ENCODE results near the gene GATA5.

GATA5 gene

GRCh38 chr20:62454904-62455636 is 20.7 kb downstream of the GATA5 start:
- DNase-seq (ENCODE audit: low read depth in 2 of 2) = no peak

- DNase-seq (ENCODE audit: low read depth in 2 of 2) = no peak
Measured at GRCh38 chr20:62453186-62453808, 22.5 kb downstream of the GATA5 start.

GRCh38 chr20:62452475-62453095 is 23.2 kb downstream of the GATA5 start:
- no peak for DNase-seq (ENCODE audit: low read depth in 2 of 2)

DNA sequence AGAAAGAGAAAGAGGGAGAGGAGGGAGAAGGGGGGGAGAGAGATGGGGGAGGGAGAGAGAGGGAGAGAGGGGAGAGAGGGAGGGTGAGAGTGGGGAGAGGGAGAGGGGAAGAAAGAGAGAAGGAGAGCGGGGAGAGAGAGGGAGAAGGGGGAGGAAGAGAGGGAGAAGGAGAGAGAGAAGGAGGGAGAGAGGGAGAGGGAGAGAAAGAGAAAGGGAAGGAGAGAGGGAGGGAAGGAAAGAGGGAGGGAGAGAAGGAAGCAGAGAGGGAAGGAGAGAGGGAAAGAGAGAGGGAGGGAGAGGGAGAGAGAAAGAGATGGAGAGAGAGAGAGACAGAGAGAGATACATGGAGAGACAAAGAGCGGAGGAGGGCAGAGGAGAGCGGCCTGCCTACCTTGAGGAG is 23.8 kb downstream of the GATA5 start:
- no peak for DNase-seq (ENCODE audit: low read depth in 2 of 2)

DNA sequence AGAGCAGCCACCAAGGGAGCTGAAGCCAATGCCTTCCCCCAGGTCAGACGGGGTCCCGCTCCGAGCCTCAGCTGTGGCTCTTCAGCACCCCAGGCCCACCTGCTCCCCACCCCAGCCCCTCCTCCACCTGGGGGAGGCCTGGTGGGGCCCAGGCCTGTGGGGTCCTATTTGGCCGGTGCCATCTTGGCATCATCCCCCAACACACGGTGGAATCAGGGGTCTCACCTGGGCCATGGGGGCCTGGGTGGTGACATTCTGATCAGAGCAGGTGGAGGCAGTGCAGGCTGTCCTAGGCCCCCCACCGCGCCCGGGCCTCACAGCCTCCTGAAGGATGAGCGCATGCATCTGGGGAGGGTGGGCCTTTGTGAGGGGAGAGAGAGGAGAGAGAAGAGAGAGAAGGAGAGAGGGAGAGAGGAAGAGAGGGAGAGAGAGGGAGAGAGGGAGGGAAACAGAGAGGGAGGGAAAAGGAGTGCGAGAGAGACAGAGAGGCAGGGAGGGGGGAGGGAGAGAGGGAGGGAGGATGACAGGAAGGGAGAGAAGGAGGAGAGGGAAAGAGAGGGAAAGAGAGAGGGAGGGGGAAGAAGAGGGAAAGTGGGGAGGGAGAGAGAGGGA is 24.5 kb downstream of the GATA5 start:
- DNase-seq (ENCODE audit: low read depth in 2 of 2) = no peak

GRCh38 chr20:62449951-62450691 is 25.7 kb downstream of the GATA5 start:
- no peak for DNase-seq (ENCODE audit: low read depth in 2 of 2)

GRCh38 chr20:62448788-62449187 is 27.0 kb downstream of the GATA5 start:
- DNase-seq (ENCODE audit: low read depth in 2 of 2) = no peak

GRCh38 chr20:62448038-62448437 is 27.8 kb downstream of the GATA5 start:
- DNase-seq (ENCODE audit: low read depth in 2 of 2) = no peak

DNA sequence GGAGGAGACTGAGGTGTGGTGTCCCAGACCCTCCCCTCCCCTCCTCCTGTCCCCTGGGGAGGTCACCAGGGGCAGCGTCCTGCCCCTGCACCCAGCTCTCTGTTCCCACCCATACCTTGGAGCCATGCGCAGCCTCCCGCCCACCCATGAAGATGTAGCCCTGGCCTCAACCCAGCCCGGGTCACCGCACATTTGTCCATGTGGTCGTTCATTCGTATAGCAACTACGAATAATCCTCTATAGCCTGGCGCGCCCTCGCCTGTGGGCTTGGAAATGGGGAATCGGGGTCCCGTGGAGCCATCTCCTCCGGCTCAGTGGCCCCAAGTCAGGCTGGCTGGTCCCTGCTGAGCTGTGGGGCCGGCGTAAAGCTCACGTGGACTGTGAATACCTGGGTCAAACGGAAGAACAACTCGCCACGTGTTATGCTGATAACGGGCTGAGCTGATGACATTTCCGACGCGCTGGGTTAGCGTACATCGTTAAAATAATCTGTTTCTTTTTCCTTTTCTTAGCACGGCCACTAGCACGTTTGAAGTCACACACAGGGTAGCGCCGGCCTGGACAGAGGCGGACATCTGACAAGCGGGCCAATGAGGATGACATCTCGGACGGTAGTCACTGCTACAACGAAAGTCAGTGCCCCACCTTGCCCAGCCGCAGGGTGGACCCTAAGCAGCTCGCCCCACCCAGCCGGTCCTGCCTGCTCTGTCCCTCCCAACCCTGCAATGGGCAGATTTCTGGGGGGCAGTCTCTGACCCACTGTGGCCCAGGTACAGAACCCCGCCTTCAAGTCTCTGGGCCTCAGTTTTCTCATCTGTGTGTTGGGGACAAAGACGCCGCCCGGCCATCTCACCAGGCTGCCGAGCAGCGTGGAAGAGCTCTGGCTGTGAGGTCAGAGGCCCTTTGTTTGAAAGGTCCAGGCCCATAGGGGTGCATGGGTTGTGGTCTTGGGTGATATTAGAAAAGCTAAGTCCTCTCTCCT is 28.6 kb downstream of the GATA5 start:
- DNase-seq (ENCODE audit: low read depth in 2 of 2) = no peak

GRCh38 chr20:62446481-62446880 is 29.3 kb downstream of the GATA5 start:
- DNase-seq (ENCODE audit: low read depth in 2 of 2) = no peak

DNA sequence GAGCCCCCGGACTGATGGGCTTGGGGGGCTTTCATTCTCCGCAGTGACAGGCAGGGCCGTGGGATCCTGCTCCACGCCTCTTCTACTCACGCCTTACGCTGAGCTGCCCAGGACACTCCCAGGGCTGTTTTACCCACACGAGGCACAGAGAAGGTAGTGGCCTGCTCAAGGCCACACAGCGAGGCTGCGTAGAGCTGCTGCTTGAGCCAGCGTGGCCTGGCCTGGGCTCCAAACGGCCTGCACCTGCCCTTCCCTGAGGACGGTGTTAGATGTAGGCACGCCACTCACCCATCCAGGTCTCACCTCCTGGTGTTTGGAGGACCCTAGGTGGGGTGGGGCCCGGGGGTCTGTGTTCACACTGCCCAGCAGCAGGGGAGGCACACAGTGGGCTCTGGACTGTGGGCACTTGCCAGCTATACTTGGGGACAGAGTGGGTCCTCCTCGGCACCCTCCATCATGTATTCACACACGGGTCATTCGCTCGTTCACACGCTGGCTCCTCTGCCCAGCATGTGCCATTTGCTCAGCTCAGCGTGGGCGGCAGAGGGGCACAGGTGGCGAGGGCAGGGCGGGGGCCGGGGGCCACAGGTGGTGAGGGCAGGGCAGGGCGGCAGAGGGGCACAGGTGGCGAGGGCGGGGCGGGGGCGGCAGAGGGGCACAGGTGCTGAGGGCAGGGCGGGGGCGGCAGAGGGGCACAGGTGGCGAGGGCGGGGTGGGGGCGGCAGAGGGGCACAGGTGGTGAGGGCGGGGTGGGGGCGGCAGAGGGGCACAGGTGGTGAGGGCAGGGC is 30.0 kb downstream of the GATA5 start:
- DNase-seq (ENCODE audit: low read depth in 2 of 2) = no peak

GRCh38 chr20:62444286-62444685 is 31.5 kb downstream of the GATA5 start:
- no peak for DNase-seq (ENCODE audit: low read depth in 2 of 2)

DNA sequence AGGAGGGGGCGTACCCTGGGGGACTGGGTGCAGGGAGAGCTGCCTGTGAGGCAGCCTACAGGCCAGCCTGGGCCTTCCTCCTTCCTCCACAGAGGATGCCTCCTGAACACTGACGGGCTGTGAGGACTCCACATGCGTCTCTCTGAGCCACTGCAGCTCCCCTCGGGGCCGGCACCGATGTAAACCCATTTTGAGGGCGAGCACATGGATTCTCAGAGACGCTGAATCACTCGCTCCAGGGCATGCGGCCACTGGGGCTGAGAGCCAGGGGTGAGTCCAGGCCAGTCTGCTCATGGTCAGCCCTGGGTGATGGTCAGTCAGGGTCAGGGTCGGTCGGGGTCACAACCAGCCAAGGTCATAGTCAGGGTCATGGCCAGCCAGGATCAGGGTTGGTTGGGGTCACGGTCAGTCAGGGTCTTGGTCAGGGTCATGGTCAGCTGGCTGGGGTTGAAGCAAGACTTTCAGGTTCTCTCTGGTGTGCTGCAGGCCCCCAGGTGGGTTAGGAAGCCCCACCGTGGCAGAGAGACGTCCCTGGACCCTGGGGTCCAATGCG is 33.7 kb downstream of the GATA5 start:
- DNase-seq (ENCODE audit: low read depth in 2 of 2) = no peak

DNA sequence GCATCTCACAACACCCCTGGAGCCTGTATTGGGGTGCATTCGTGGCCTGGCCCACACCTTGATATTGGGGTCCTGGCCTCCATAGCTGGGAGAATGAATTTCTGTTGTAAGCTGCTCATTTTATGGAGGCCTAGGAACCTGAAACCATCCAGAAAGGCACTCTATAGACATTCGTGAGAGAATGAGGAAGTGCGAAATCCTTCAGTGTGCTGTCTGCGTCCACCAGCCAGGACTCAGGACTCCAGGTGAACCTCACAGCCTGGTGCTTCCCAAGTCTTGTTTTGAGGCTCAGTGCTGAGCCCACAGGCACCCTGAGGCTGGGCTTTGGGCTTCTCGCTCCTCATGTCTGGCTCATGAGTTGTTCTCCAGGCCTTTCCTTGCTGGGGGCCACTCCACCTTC is 36.6 kb downstream of the GATA5 start:
- no peak for DNase-seq (ENCODE audit: low read depth in 2 of 2)

GRCh38 chr20:62437927-62438326 is 37.9 kb downstream of the GATA5 start:
- DNase-seq (ENCODE audit: low read depth in 2 of 2) = no peak

DNA sequence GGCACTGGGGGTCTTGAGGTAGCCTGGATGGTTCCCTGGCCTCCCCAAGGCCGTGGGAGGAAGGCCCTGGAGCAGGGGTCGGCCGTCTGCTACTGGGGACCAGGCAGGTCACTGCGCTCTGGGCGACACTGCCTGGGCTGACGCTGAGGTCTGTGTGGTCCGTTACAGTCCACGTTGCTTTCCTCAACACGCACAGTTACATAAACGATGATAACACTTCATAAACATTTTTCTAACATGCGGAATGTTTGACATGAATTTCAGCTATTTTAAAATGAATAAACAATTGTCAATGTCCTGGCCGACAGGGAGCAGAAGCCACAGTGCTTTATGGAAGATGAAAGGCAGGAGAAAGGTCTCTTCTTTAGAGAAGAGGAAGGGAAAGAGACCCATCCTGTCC is 38.3 kb downstream of the GATA5 start:
- DNase-seq (ENCODE audit: low read depth in 2 of 2) = no peak

GRCh38 chr20:62436692-62437091 is 39.1 kb downstream of the GATA5 start:
- no peak for DNase-seq (ENCODE audit: low read depth in 2 of 2)

- no peak for DNase-seq (ENCODE audit: low read depth in 2 of 2)
Measured at GRCh38 chr20:62433658-62434497, 41.9 kb downstream of the GATA5 start.

Data from stimulated activated CD4-positive, alpha-beta T cell treated with anti-CD3 and anti-CD28 coated beads, Interleukin-15, amount 100 ng/mL, for 48 hours (primary cell).